Measurements from ENCODE around the gene SH3RF3.

The SH3RF3 gene

DNA sequence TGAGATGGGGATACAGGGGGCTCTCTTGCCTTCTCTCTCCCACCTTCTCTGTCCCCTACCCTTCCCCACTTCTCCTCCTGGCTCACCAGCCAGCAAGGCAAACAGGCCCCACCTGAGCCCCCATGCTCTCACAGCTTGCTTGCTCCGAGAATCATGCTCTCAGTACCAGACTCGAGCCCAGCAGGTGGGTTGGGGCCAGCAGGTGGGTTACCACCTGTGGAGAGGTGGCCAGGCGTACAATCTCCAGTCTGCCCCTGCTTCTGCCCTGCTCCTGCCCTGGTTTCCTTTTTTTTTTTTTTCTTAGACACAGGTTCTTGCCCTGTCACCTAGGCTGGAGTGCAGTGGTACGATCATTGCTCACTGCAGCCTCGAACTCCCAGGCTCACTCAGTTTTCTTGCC is 214.5 kb downstream of the SH3RF3 start:
- WGBS (ENCODE audit: extremely low coverage, insufficient coverage, low lambda C conversion rate) = no CpG with 5 or more reads among the region's 5 CpGs
- Histone ChIP-seq H3K4ac (ENCODE audit: low read depth, low read length) (no peak overlapping the region), H3K79me1 (ENCODE audit: low read length) (no peaks in the 10 kb centered on the region), H3K27ac (ENCODE audit: low read depth, low read length) (no peak overlapping the region), H3K4me1 (ENCODE audit: control insufficient read depth, low read depth, low read length) (no peaks in the 10 kb centered on the region), H2BK5ac (ENCODE audit: low read length) (no peak overlapping the region), H4K8ac (ENCODE audit: low read depth, low read length) (no peak overlapping the region), H2BK15ac (replicated peaks; ENCODE audit: low read depth) (no peak overlapping the region), H3K23ac (ENCODE audit: low read length) (no peak overlapping the region), H4K5ac (ENCODE audit: low read length) (no peak overlapping the region), H3K4me3 (ENCODE audit: low read length) (no peak overlapping the region), H3K18ac (ENCODE audit: low read length) (no peak overlapping the region), H3K9ac (ENCODE audit: low read length) (no peak overlapping the region), H3K36me3 (ENCODE audit: control insufficient read depth, insufficient read depth, low read length) (no peaks in the 10 kb centered on the region), H2BK120ac (ENCODE audit: low read depth, low read length) (no peak overlapping the region), H3K79me2 (ENCODE audit: control insufficient read depth, insufficient read depth, low read length) (no peaks in the 10 kb centered on the region), H3K56ac (ENCODE audit: low read length) (no peak overlapping the region), H3K27me3 (ENCODE audit: insufficient read depth, low read length, poor library complexity) (no peaks in the 10 kb centered on the region), H3K4me2 (ENCODE audit: low read length) (no peak overlapping the region), H2AK5ac (ENCODE audit: low read length) (no peak overlapping the region)
- no peak for DNase-seq

GRCh38 chr2:109344270-109344805 is 215.3 kb downstream of the SH3RF3 start:
- Histone ChIP-seq H2BK15ac (replicated peaks; ENCODE audit: low read depth) (no peak overlapping the region), H3K9ac (ENCODE audit: low read length) (no peak overlapping the region), H3K4me3 (ENCODE audit: low read length) (no peak overlapping the region), H3K23ac (ENCODE audit: low read length) (no peak overlapping the region), H3K4me1 (ENCODE audit: control insufficient read depth, low read depth, low read length) (no peaks in the 10 kb centered on the region), H3K36me3 (ENCODE audit: control insufficient read depth, insufficient read depth, low read length) (no peaks in the 10 kb centered on the region), H3K27me3 (ENCODE audit: insufficient read depth, low read length, poor library complexity) (no peaks in the 10 kb centered on the region), H3K4ac (ENCODE audit: low read depth, low read length) (no peak overlapping the region), H3K27ac (ENCODE audit: low read depth, low read length) (no peak overlapping the region), H3K56ac (ENCODE audit: low read length) (no peak overlapping the region), H3K79me1 (ENCODE audit: low read length) (no peaks in the 10 kb centered on the region), H3K79me2 (ENCODE audit: control insufficient read depth, insufficient read depth, low read length) (no peaks in the 10 kb centered on the region), H4K8ac (ENCODE audit: low read depth, low read length) (no peak overlapping the region), H3K4me2 (ENCODE audit: low read length) (no peak overlapping the region), H2BK120ac (ENCODE audit: low read depth, low read length) (no peak overlapping the region), H4K5ac (ENCODE audit: low read length) (no peak overlapping the region), H2AK5ac (ENCODE audit: low read length) (no peak overlapping the region), H3K18ac (ENCODE audit: low read length) (no peak overlapping the region), H2BK5ac (ENCODE audit: low read length) (no peak overlapping the region)
- DNase-seq = no peak
- no CpG with 5 or more reads among the region's 9 CpGs for WGBS (ENCODE audit: extremely low coverage, insufficient coverage, low lambda C conversion rate)

GRCh38 chr2:109345091-109345490 is 216.1 kb downstream of the SH3RF3 start:
- no peak overlapping the region for H2BK5ac ChIP-seq (ENCODE audit: low read length)
- H2BK120ac ChIP-seq (ENCODE audit: low read depth, low read length) = no peak overlapping the region
- no peak overlapping the region for H3K4me2 ChIP-seq (ENCODE audit: low read length)
- no peak overlapping the region for H4K5ac ChIP-seq (ENCODE audit: low read length)
- H3K27ac ChIP-seq (ENCODE audit: low read depth, low read length) = no peak overlapping the region
- H3K23ac ChIP-seq (ENCODE audit: low read length) = no peak overlapping the region
- H3K79me1 ChIP-seq (ENCODE audit: low read length) = no peaks in the 10 kb centered on the region
- no peaks in the 10 kb centered on the region for H3K27me3 ChIP-seq (ENCODE audit: insufficient read depth, low read length, poor library complexity)
- no peak for DNase-seq
- no peak overlapping the region for H3K9ac ChIP-seq (ENCODE audit: low read length)
- no peaks in the 10 kb centered on the region for H3K79me2 ChIP-seq (ENCODE audit: control insufficient read depth, insufficient read depth, low read length)
- no peak overlapping the region for H3K56ac ChIP-seq (ENCODE audit: low read length)
- H2BK15ac ChIP-seq (replicated peaks; ENCODE audit: low read depth) = no peak overlapping the region
- H2AK5ac ChIP-seq (ENCODE audit: low read length) = no peak overlapping the region
- no peak overlapping the region for H3K4ac ChIP-seq (ENCODE audit: low read depth, low read length)
- H3K36me3 ChIP-seq (ENCODE audit: control insufficient read depth, insufficient read depth, low read length) = no peaks in the 10 kb centered on the region
- H3K18ac ChIP-seq (ENCODE audit: low read length) = no peak overlapping the region
- no CpG with 5 or more reads among the region's 10 CpGs for WGBS (ENCODE audit: extremely low coverage, insufficient coverage, low lambda C conversion rate)
- H3K4me3 ChIP-seq (ENCODE audit: low read length) = no peak overlapping the region
- no peak overlapping the region for H4K8ac ChIP-seq (ENCODE audit: low read depth, low read length)
- H3K4me1 ChIP-seq (ENCODE audit: control insufficient read depth, low read depth, low read length) = no peaks in the 10 kb centered on the region

DNA sequence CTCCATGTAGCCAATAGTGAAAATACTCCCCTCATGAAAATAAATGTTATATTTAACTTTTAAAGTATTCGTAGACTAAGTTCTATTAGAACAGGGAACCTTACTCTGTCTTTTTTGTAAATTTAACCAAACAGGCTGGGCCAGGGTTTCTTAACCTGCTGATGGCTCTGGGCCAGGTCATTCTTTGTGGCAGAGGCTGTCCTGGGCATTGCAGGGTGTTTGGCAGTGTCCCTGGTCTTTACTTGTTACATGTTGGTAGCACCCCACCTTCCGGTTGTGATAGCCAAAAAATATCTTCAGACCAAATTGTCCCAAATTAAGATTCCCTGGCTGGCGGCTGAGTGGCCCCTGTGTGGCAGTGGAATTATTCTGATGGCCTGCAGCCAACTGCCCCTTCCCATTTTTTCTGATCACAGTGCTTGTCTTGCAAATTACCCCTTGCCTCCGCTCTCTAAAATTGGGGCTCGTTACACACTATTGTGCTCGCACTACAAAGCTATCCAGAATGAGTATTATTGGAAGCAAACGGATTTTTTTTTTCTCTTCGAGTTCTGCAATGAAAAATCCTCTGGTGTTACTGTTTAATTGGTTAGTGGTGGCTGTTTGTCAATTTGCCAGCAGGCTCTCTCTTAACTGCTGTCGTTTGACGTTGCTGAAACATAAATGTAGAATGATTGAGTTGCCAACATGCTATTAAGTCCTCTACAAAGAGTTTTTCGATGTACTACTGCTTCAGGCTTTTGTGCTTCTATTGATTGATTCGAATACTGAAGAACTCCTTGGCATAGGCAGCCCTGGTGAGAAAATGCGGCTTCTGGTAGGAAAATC is 216.9 kb downstream of the SH3RF3 start:
- no peak overlapping the region for H3K27ac ChIP-seq (ENCODE audit: low read depth, low read length)
- H2BK15ac ChIP-seq (replicated peaks; ENCODE audit: low read depth) = no peak overlapping the region
- H4K5ac ChIP-seq (ENCODE audit: low read length) = no peak overlapping the region
- no peak overlapping the region for H3K56ac ChIP-seq (ENCODE audit: low read length)
- H3K36me3 ChIP-seq (ENCODE audit: control insufficient read depth, insufficient read depth, low read length) = no peaks in the 10 kb centered on the region
- no peak overlapping the region for H3K23ac ChIP-seq (ENCODE audit: low read length)
- no peak overlapping the region for H4K8ac ChIP-seq (ENCODE audit: low read depth, low read length)
- no peak overlapping the region for H2BK5ac ChIP-seq (ENCODE audit: low read length)
- no peak overlapping the region for H3K4me2 ChIP-seq (ENCODE audit: low read length)
- no peaks in the 10 kb centered on the region for H3K79me2 ChIP-seq (ENCODE audit: control insufficient read depth, insufficient read depth, low read length)
- H3K79me1 ChIP-seq (ENCODE audit: low read length) = no peaks in the 10 kb centered on the region
- WGBS (ENCODE audit: extremely low coverage, insufficient coverage, low lambda C conversion rate) = no CpG with 5 or more reads among the region's 13 CpGs
- no peak overlapping the region for H2AK5ac ChIP-seq (ENCODE audit: low read length)
- no peak overlapping the region for H3K18ac ChIP-seq (ENCODE audit: low read length)
- H2BK120ac ChIP-seq (ENCODE audit: low read depth, low read length) = no peak overlapping the region
- DNase-seq = no peak
- no peak overlapping the region for H3K9ac ChIP-seq (ENCODE audit: low read length)
- no peak overlapping the region for H3K4ac ChIP-seq (ENCODE audit: low read depth, low read length)
- no peak overlapping the region for H3K4me3 ChIP-seq (ENCODE audit: low read length)
- H3K4me1 ChIP-seq (ENCODE audit: control insufficient read depth, low read depth, low read length) = no peaks in the 10 kb centered on the region
- H3K27me3 ChIP-seq (ENCODE audit: insufficient read depth, low read length, poor library complexity) = no peaks in the 10 kb centered on the region

DNA sequence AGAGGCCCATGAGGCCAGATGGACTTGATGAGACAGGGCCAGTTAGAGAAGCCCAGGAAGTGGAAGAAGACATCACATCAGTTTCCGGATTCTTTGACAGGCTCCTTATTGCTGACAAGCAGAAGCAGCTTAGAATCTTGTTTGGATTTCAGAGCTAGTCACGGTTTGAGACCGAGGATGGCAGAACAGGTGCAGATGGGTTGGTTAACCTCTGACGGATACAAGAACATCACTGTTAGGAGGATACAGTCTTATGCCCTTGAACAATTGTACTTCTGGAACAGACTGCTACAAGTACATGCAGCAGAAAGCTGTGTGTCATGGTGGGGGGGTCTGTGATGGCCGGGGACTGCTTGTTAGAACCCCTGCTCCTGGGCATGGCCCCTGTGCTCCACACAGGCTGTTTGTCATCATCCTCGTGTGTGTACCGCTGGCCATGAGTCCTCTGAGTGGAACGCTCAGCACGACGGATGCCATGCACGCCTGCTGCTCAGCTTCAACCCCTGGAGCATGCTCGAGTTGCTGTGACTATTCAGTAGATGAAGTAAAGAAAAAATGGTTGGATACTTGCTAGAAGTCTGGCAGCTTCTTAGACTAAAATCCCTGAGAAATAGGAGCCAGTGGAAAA is 217.7 kb downstream of the SH3RF3 start:
- Histone ChIP-seq H3K4ac (ENCODE audit: low read depth, low read length) (no peak overlapping the region), H3K56ac (ENCODE audit: low read length) (no peak overlapping the region), H3K18ac (ENCODE audit: low read length) (no peak overlapping the region), H3K4me3 (ENCODE audit: low read length) (no peak overlapping the region), H4K8ac (ENCODE audit: low read depth, low read length) (no peak overlapping the region), H2BK5ac (ENCODE audit: low read length) (no peak overlapping the region), H3K79me1 (ENCODE audit: low read length) (no peaks in the 10 kb centered on the region), H3K23ac (ENCODE audit: low read length) (no peak overlapping the region), H3K4me2 (ENCODE audit: low read length) (no peak overlapping the region), H2AK5ac (ENCODE audit: low read length) (no peak overlapping the region), H4K5ac (ENCODE audit: low read length) (no peak overlapping the region), H3K27ac (ENCODE audit: low read depth, low read length) (no peak overlapping the region), H3K27me3 (ENCODE audit: insufficient read depth, low read length, poor library complexity) (no peaks in the 10 kb centered on the region), H3K79me2 (ENCODE audit: control insufficient read depth, insufficient read depth, low read length) (no peaks in the 10 kb centered on the region), H3K36me3 (ENCODE audit: control insufficient read depth, insufficient read depth, low read length) (no peaks in the 10 kb centered on the region), H2BK120ac (ENCODE audit: low read depth, low read length) (no peak overlapping the region), H3K9ac (ENCODE audit: low read length) (no peak overlapping the region), H3K4me1 (ENCODE audit: control insufficient read depth, low read depth, low read length) (no peaks in the 10 kb centered on the region), H2BK15ac (replicated peaks; ENCODE audit: low read depth) (no peak overlapping the region)
- no peak for DNase-seq
- no CpG with 5 or more reads among the region's 12 CpGs for WGBS (ENCODE audit: extremely low coverage, insufficient coverage, low lambda C conversion rate)

Data from mesendoderm (in vitro differentiated cells).